NCI-H187 (cell line): ENCODE results near the gene SIPA1L2.

Source experiments
- DNase-seq, 2 experiments: peaks; one replicate each; lab custom pipeline; 2025; lab: John Stamatoyannopoulos, UW

SIPA1L2 gene

GRCh38 chr1:232648316-232648715 lies 18.4 kb upstream of the SIPA1L2 start:
- no peak for DNase-seq

- no peak for DNase-seq
These were observed 14.3 kb upstream of the SIPA1L2 start for GRCh38 chr1:232644209-232644608.

GRCh38 chr1:232643251-232643650 lies 13.3 kb upstream of the SIPA1L2 start:
- DNase-seq, result no peak

GRCh38 chr1:232641507-232641906 lies 11.6 kb upstream of the SIPA1L2 start:
- no peak for DNase-seq

- no peak for DNase-seq
These were observed 6.9 kb upstream of the SIPA1L2 start for GRCh38 chr1:232636799-232637198.

- no peak for DNase-seq
These were observed 5.9 kb upstream of the SIPA1L2 start for GRCh38 chr1:232635778-232636356.

GRCh38 chr1:232635279-232635678 lies 5.3 kb upstream of the SIPA1L2 start:
- DNase-seq, result no peak

- DNase-seq, result no peak
These were observed 4.2 kb upstream of the SIPA1L2 start for GRCh38 chr1:232634096-232634495.

GRCh38 chr1:232630894-232631195 lies 912 bp upstream of the SIPA1L2 start:
- DNase-seq, result no peak

GRCh38 chr1:232629250-232630046 lies 485 bp downstream of the SIPA1L2 start:
- no peak for DNase-seq

- DNase-seq, result no peak
These were observed 1.3 kb downstream of the SIPA1L2 start for GRCh38 chr1:232628335-232629249.

GRCh38 chr1:232627645-232628334 lies 2.1 kb downstream of the SIPA1L2 start:
- DNase-seq, result no peak

GRCh38 chr1:232627171-232627570 lies 2.8 kb downstream of the SIPA1L2 start:
- no peak for DNase-seq

GRCh38 chr1:232626452-232626851 lies 3.5 kb downstream of the SIPA1L2 start:
- DNase-seq, result no peak

- DNase-seq, result no peak
These were observed 4.5 kb downstream of the SIPA1L2 start for GRCh38 chr1:232625319-232625868.

GRCh38 chr1:232624546-232625281 lies 5.2 kb downstream of the SIPA1L2 start:
- no peak for DNase-seq

- DNase-seq, result no peak
These were observed 7.0 kb downstream of the SIPA1L2 start for GRCh38 chr1:232622981-232623380.

GRCh38 chr1:232622378-232622777 lies 7.6 kb downstream of the SIPA1L2 start:
- DNase-seq, result no peak

- DNase-seq, result no peak
These were observed 8.9 kb downstream of the SIPA1L2 start for GRCh38 chr1:232621050-232621449.

- DNase-seq, result no peak
These were observed 9.5 kb downstream of the SIPA1L2 start for GRCh38 chr1:232620356-232620969.

GRCh38 chr1:232617237-232617636 lies 12.7 kb downstream of the SIPA1L2 start:
- DNase-seq, result no peak
